PC-9 (cell line): Measurements from ENCODE around the gene IL1RAPL1. TPM values are rescaled to one million over a fixed set of nuclear protein-coding genes. Genes with fewer than 3 reads are reported as not detected.

Experiments
- BruUV-seq: library from RNA; stranded (reverse); fragments of 400-500 nt; replicated peaks from 2 replicates; lab custom pipeline; 2021; lab: Mats Ljungman, UMichigan
- CTCF ChIA-PET: fragments of 300-600 bp; sonication (Branson Sonifier 250); formaldehyde crosslinking; loops from one replicate; lab custom pipeline; 2022; ENCODE audit warnings: antibody characterized with exemption; lab: Charles Lee
- POLR2A ChIA-PET: fragments of 300-600 bp; sonication (Branson Sonifier 250); formaldehyde crosslinking; loops from one replicate; lab custom pipeline; 2022; ENCODE audit warnings: antibody characterized with exemption; ENCODE audit not compliant: unreplicated experiment; lab: Charles Lee
- DNase-seq, 2 experiments: peaks; one replicate each; pipeline versions ENCODE4 v3.0.0 to v3.0.0-alpha.2; 2015 to 2022; ENCODE audit warnings: mixed read lengths in 1 of 2
- H2AFZ ChIP-seq: fragments of 200-600 bp; sonication (generic); 2 replicates; pipeline ENCODE4 v1.8.1; 2017; ENCODE audit warnings: antibody characterized with exemption
- H3F3A ChIP-seq: fragments of 200-600 bp; sonication (generic); 2 replicates; pipeline ENCODE4 v1.8.1; 2017; ENCODE audit warnings: antibody characterized with exemption, mild to moderate bottlenecking, low read depth; ENCODE audit not compliant: insufficient read depth
- H3K27ac ChIP-seq: fragments of 200-600 bp; sonication (generic); 2 replicates; pipeline ENCODE4 v1.6.1; 2016; ENCODE audit warnings: mixed run types
- H3K27me3 ChIP-seq: fragments of 200-600 bp; sonication (generic); 2 replicates; pipeline ENCODE4 v1.6.1; 2016; ENCODE audit warnings: low read depth, mixed run types; ENCODE audit not compliant: insufficient read depth
- H3K36me3 ChIP-seq: fragments of 200-600 bp; sonication (generic); 2 replicates; pipeline ENCODE4 v1.6.1; 2016; ENCODE audit warnings: low read depth, mixed run types
- H3K4me1 ChIP-seq: fragments of 200-600 bp; sonication (generic); replicated peaks from 2 replicates; pipeline ENCODE4 v1.6.1; 2016; ENCODE audit warnings: mixed run types; ENCODE audit not compliant: insufficient read depth
- H3K4me2 ChIP-seq: fragments of 200-600 bp; sonication (generic); 2 replicates; pipeline ENCODE4 v1.6.1; 2017; ENCODE audit warnings: mixed run types
- H3K4me3 ChIP-seq: fragments of 200-600 bp; sonication (generic); 2 replicates; pipeline ENCODE4 v1.6.1; 2016; ENCODE audit warnings: mixed run types
- H3K79me2 ChIP-seq: fragments of 200-600 bp; sonication (generic); 2 replicates; pipeline ENCODE4 v1.6.1; 2017; ENCODE audit warnings: low read depth, mixed run types
- H3K9me2 ChIP-seq: fragments of 200-600 bp; sonication (generic); 2 replicates; pipeline ENCODE4 v1.8.1; 2017; ENCODE audit warnings: mild to moderate bottlenecking; ENCODE audit not compliant: insufficient read depth
- H3K9me3 ChIP-seq: fragments of 200-600 bp; sonication (generic); 2 replicates; pipeline ENCODE4 v1.8.1; 2016; ENCODE audit warnings: low read depth; ENCODE audit not compliant: insufficient read depth
- H4K20me1 ChIP-seq: fragments of 200-600 bp; sonication (generic); 2 replicates; pipeline ENCODE4 v1.8.1; 2017; ENCODE audit not compliant: insufficient read depth
- CTCF ChIP-seq: fragments of 200-600 bp; sonication (generic); conservative IDR thresholded peaks from 2 replicates; pipeline ENCODE4 v1.6.1; 2017; ENCODE audit warnings: mixed run types, antibody characterized with exemption, mild to moderate bottlenecking, moderate library complexity
- EZH2 ChIP-seq: fragments of 200-600 bp; sonication (generic); IDR thresholded peaks from 2 replicates; pipeline ENCODE4 v1.8.0; 2017; ENCODE audit warnings: antibody characterized with exemption, low read depth
- intact Hi-C: fragments of 100-400 bp; cut with micrococcal nuclease; formaldehyde crosslinking; loops from one replicate; pipeline ENCODE4 v1.10.0; 2022; ENCODE audit not compliant: unreplicated experiment
- total RNA-seq: library from RNA; stranded (reverse); gene quantifications from 2 replicates; pipeline ENCODE4 v1.2.3, GENCODE V29; 2021

IL1RAPL1 gene
- total RNA-seq, 1 experiment from 2014 or later, result 0.26 TPM

- Histone ChIP-seq H3K27ac (no peak overlapping the region), H3K27me3 (no peaks in the 10 kb centered on the region), H3K4me2 (no peak overlapping the region), H3K4me3 (no peak overlapping the region), H3K9me3 (no peaks in the 10 kb centered on the region), H3F3A (no peaks in the 10 kb centered on the region), H2AFZ (no peak overlapping the region), H3K36me3 (no peaks in the 10 kb centered on the region), H4K20me1 (no peaks in the 10 kb centered on the region), H3K79me2 (no peaks in the 10 kb centered on the region), H3K4me1 (no peaks in the 10 kb centered on the region), H3K9me2 (no peaks in the 10 kb centered on the region)
- no peak for DNase-seq
- ChIA-PET CTCF (no interaction called here), POLR2A (no interaction called here)
- no TSS peak for BruUV-seq
- TF ChIP-seq CTCF, result no peak
- TF ChIP-seq EZH2, result no peak
- intact Hi-C loops, result no loop called here
These were observed 436.0 kb downstream of the IL1RAPL1 start for GRCh38 chrX:29023207-29023606.

GRCh38 chrX:29024871-29025270, 437.6 kb downstream of the IL1RAPL1 start:
- BruUV-seq, result no TSS peak
- POLR2A ChIA-PET, result no interaction called here
- intact Hi-C loops, result no loop called here
- no peak for TF ChIP-seq EZH2
- TF ChIP-seq CTCF, result no peak
- Histone ChIP-seq H4K20me1 (no peaks in the 10 kb centered on the region), H3K9me2 (no peaks in the 10 kb centered on the region), H3K4me2 (no peak overlapping the region), H3K27ac (no peak overlapping the region), H3K36me3 (no peaks in the 10 kb centered on the region), H3K4me1 (no peaks in the 10 kb centered on the region), H3K4me3 (no peak overlapping the region), H2AFZ (no peak overlapping the region), H3K9me3 (no peaks in the 10 kb centered on the region), H3F3A (no peaks in the 10 kb centered on the region), H3K27me3 (no peaks in the 10 kb centered on the region), H3K79me2 (no peaks in the 10 kb centered on the region)
- no peak for DNase-seq
- CTCF ChIA-PET, result no interaction called here

- no peaks in the 10 kb centered on the region for H3K79me2 ChIP-seq
- no peaks in the 10 kb centered on the region for H3F3A ChIP-seq
- no peaks in the 10 kb centered on the region for H3K36me3 ChIP-seq
- no peak overlapping the region for H3K27ac ChIP-seq
- H2AFZ ChIP-seq, result no peak overlapping the region
- H3K4me3 ChIP-seq, result no peak overlapping the region
- POLR2A ChIA-PET, result no interaction called here
- H3K4me1 ChIP-seq, result no peaks in the 10 kb centered on the region
- TF ChIP-seq CTCF (no peak), EZH2 (no peak)
- no peak for DNase-seq
- H3K9me2 ChIP-seq, result no peaks in the 10 kb centered on the region
- no peaks in the 10 kb centered on the region for H4K20me1 ChIP-seq
- BruUV-seq, result no TSS peak
- no peaks in the 10 kb centered on the region for H3K9me3 ChIP-seq
- H3K4me2 ChIP-seq, result no peak overlapping the region
- intact Hi-C loops, result no loop called here
- CTCF ChIA-PET, result no interaction called here
- no peaks in the 10 kb centered on the region for H3K27me3 ChIP-seq
These were observed 452.3 kb downstream of the IL1RAPL1 start for GRCh38 chrX:29039501-29039900.
